GM10266 (cell line): Measurements from ENCODE around the gene LMOD3.

Experiments used
- DNase-seq: peaks from one replicate; pipeline ENCODE4 v3.0.0; 2012; ENCODE audit errors: extremely low spot score
- CTCF ChIP-seq: IDR thresholded peaks from 2 replicates; pipeline ENCODE4 v1.5.1; 2012; ENCODE audit warnings: mild to moderate bottlenecking, low read depth; ENCODE audit not compliant: control insufficient read depth, insufficient read depth; ENCODE audit errors: missing control alignments

The LMOD3 gene

GRCh38 chr3:69107841-69108240 is 14.6 kb downstream of the LMOD3 start:
- TF ChIP-seq CTCF: no peak
- no peak for DNase-seq

GRCh38 chr3:69105320-69105719 is 17.1 kb downstream of the LMOD3 start:
- DNase-seq: no peak
- no peak for TF ChIP-seq CTCF

- DNase-seq: no peak
- no peak for TF ChIP-seq CTCF
Observed at GRCh38 chr3:69104586-69104985, 17.8 kb downstream of the LMOD3 start.

- no peak for DNase-seq
- no peak for TF ChIP-seq CTCF
Observed at GRCh38 chr3:69103123-69103522, 19.3 kb downstream of the LMOD3 start.

DNA sequence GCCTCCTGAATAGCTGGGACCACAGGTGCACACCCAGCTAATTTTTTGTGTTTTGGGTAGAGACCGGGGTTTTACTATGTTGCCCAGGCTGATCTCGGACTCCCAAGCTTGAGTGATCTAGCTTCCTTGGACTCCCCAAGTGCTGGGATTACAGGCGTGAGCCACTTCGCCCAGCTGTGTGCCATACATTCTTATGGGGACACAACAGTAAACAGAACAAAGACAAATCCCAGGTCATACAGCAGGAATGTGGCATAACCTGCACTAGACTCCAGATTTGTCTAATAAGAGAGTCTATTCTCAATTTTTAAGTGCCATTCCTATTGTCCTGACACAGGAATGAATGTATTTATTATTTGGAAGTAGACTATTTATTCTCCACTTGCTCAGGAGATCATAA is 20.0 kb downstream of the LMOD3 start:
- no peak for TF ChIP-seq CTCF
- no peak for DNase-seq

DNA sequence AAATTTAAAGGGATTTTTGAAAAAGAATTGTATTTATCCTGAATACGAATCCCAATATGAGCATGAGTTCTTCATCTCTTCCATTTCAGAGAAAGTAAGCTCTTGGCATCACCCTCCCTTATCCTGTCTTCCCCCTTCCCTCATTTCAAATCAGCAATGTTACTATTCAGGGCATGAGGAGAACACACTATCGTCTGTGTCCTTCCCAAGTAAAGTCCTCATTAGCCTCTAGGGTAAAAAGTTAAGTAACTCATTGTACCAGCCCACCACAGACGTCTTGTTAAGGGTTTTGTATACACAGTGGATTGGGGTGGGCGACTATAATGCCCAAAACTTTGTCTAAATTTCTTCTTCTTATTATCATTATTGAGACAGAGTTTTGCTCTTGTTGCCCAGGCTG is 22.8 kb downstream of the LMOD3 start:
- no peak for DNase-seq
- TF ChIP-seq CTCF: no peak

DNA sequence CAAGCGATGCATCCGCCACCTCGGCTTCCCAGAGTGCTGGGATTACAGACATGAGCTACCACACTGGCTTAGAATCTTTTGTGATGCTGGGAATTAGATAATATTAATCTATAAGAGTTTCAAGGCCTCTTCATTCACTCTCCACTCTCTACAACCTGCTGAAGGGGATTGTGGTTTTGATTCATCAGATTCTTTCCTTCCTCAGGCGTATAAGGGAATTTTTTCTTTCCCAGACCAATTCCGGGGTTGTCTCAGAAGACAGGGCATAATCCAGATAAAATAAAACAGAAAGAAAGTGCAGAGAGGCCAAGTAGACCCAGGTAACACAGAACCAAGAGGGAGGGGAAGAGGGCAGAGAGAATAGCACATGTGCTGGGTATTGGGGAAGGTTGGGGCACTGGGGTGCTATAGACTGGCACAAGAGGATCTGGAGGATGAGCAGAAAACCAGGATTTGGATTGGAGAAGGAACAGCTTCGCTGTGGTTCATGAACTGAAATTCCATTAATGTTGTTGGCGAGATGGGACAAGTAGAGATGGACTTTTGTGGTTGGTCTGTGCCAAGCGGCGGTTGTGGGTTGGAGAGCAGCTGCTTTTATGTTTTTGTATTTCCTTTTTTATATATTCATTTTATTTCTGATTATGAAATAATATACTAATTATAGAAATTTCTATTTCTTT is 24.8 kb downstream of the LMOD3 start:
- DNase-seq: no peak
- TF ChIP-seq CTCF: no peak
